ENCODE data around the gene ZNF654. TPM values are rescaled to one million over a fixed set of nuclear protein-coding genes. Genes with fewer than 3 reads are reported as not detected.
A peak's percentile ranks its signal among the peaks of the same experiment; 100 is the strongest.
"Not testable (repeated sequence)": the region's sequence is repeated elsewhere in the genome, so short reads cannot be mapped to it uniquely, and the experiment has no call there.

Gene ZNF654
- total and polyA plus RNA-seq, 11 donors: 2.4 to 15.9 (median 8.7) TPM

DNA sequence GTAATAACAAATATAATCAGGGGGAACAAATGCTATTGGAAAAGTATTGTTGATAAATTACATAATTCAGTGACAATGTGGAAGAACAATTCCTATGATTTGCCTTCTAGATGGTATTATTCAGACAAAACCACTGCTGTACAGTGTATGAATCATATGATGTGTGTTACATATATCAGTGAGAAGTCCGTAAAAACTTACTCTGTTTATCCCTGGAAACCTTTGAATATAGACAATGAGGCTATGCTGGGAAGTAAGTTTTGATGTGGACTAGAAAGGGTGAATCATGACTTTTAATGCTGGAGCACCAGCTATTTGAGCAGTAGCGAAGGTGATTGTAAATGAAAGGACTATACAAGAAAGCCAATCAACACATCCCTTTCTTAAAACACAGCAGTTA is 108.6 kb downstream of the ZNF654 start:
- Histone ChIP-seq H3K4me1 (no peaks in the 10 kb centered on the region), H3K27ac (no peak overlapping the region), H3K36me3 (peaks cover 0 to 15% (median 0%) of the 10 kb centered on the region in 9 donors), H3K27me3 (no peaks in the 10 kb centered on the region), H3K9me3 (no peaks in the 10 kb centered on the region), H3K4me3 (no peak overlapping the region)
- no peak for DNase-seq
- TF ChIP-seq POLR2A (IDR thresholded peaks at IDR 0.05): no peak
- TF ChIP-seq, protein P1, sequence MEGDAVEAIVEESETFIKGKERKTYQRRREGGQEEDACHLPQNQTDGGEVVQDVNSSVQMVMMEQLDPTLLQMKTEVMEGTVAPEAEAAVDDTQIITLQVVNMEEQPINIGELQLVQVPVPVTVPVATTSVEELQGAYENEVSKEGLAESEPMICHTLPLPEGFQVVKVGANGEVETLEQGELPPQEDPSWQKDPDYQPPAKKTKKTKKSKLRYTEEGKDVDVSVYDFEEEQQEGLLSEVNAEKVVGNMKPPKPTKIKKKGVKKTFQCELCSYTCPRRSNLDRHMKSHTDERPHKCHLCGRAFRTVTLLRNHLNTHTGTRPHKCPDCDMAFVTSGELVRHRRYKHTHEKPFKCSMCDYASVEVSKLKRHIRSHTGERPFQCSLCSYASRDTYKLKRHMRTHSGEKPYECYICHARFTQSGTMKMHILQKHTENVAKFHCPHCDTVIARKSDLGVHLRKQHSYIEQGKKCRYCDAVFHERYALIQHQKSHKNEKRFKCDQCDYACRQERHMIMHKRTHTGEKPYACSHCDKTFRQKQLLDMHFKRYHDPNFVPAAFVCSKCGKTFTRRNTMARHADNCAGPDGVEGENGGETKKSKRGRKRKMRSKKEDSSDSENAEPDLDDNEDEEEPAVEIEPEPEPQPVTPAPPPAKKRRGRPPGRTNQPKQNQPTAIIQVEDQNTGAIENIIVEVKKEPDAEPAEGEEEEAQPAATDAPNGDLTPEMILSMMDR (IDR thresholded peaks at IDR 0.05): no peak
- intact Hi-C loops (cut with DNase I): no loop called here
- WGBS, 4 donors: 94 to 98% (median 96%) methylated on average over 2 of the region's 2 CpGs
- ATAC-seq: no peak

DNA sequence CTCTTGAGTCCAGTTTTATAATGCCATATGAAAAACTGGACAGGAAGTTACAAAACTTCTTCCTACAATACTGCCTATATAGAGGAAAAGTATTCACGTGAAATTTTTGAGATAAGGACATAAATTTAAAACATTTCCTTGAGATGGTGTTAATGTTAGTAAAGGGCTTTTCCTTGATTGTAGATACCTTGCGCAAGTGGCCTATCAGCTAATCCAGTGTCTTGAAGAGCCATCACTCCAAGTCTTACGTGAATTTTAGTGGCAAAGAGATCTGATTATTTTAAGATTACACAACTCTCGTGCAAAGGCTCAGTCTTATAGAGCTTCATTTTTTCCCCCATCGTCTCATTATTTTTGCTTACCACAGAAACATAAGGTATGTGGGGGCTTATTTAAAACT is 109.1 kb downstream of the ZNF654 start:
- peaks cover 0 to 11% (median 0%) of the 10 kb centered on the region in 9 donors for H3K36me3 ChIP-seq
- 80 to 86% (median 84%) methylated on average over 5 of the region's 5 CpGs for WGBS, 4 donors
- TF ChIP-seq, protein P1 (IDR thresholded peaks at IDR 0.05): no peak
- no peak for TF ChIP-seq POLR2A (IDR thresholded peaks at IDR 0.05)
- intact Hi-C loops (cut with DNase I): no loop called here
- no peak overlapping the region for H3K4me3 ChIP-seq
- no peak for ATAC-seq
- no peaks in the 10 kb centered on the region for H3K4me1 ChIP-seq
- H3K9me3 ChIP-seq: no peaks in the 10 kb centered on the region
- DNase-seq: no peak
- H3K27me3 ChIP-seq: no peaks in the 10 kb centered on the region
- H3K27ac ChIP-seq: no peak overlapping the region

DNA sequence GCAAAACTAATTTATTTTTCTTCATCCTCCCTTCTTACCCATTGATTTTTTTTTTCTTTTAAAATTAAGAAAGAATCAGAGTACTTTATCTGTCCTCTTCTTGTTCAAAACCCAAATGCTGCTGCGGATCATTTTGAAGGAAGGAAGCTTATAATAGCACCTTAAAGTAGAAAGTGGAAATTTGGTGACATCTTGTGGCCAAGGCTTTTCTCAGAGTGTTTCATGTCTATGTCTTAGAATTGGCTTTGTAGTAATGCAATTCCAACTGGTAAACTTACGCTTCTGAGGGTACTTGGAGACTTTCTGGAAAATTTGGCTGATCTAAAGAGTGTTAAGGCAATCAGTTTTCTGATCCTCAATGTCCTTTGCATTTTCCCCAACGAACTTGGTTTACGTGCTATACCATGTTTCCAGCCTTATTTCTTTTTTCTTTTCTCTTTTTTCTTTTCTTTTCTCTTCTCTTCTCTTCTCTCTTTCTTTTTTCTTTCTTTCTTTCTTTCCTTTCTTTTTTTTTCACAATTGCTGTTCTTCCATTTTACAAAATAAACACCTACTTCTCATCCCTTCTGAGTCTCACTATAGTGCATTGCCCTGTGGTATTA is 121.4 kb downstream of the ZNF654 start:
- Histone ChIP-seq H3K4me1 (no peaks in the 10 kb centered on the region), H3K4me3 (no peak overlapping the region), H3K27me3 (no peaks in the 10 kb centered on the region), H3K9me3 (peaks cover 0 to 4% (median 0%) of the 10 kb centered on the region in 12 donors), H3K36me3 (no peaks in the 10 kb centered on the region), H3K27ac (no peak overlapping the region)
- DNase-seq (no peak), ATAC-seq (no peak)
- intact Hi-C loops (cut with DNase I): loop anchor here in 3 of 10 donors (5.0 to 10.0 kb wide), 2 partner anchors 826 to 828 kb away; no protein-coding TSS in a partner anchor
- TF ChIP-seq, protein P1 (IDR thresholded peaks at IDR 0.05): peak in 10 of 12 donors; percentile 15 to 68 (median 28)
- TF ChIP-seq POLR2A (IDR thresholded peaks at IDR 0.05): no peak
- 61 to 68% (median 62%) methylated on average over 4 of the region's 4 CpGs for WGBS, 4 donors

DNA sequence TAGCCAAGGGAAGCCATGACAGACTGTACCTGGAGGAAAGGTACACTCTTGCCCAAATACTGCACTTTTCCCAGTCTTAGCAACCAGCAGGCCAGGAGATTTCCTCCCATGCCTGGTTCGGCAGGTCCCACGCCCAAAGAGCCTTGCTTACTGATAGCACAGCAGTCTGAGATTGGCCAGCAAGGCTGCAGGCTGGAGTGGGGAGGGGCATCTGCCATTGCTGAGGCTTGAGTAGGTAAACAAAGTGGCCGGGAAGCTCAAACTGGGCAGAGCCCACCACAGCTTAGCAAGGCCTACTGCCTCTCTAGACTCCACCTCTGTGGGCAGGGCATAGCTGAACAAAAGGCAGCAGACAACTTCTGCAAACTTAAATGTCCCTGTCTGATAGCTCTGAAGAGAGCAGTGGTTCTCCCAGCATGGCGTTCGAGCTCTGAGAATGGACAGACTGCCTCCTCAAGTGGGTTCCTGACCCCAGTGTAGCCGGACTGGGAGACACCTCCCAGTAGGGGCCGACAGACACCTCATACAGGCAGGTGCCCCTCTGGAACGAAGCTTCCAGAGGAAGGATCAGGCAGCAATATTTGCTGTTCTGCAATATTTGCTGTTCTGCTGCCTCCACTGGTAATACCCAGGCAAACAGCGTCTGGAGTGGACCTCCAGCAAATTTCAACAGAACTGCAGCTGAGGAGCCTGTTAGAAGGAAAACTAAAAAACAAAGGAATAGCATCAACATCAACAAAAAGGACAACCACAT is 123.3 kb downstream of the ZNF654 start:
- H3K36me3 ChIP-seq, DNase-seq, H3K4me3 ChIP-seq, H3K27me3 ChIP-seq, H3K4me1 ChIP-seq, H3K27ac ChIP-seq, ATAC-seq: not testable (repeated sequence)
- intact Hi-C loops (cut with DNase I): loop anchor here in 3 of 10 donors (5.0 to 10.0 kb wide), 2 partner anchors 828 to 830 kb away; no protein-coding TSS in a partner anchor
- peaks cover 0 to 19% (median 0%) of the 10 kb centered on the region in 12 donors for H3K9me3 ChIP-seq
- 88 to 92% (median 89%) methylated on average over 7 to 9 of the region's 9 CpGs for WGBS, 4 donors

Measured in heart left ventricle (tissue), 16 donors.